SU-DHL-6 (cell line): ENCODE measurements around the gene D2HGDH.

ENCODE experiments used
- CTCF ChIP-seq: fragments of 200-600 bp; sonication (generic); IDR thresholded peaks from one replicate; pipeline ENCODE4 v1.5.1; 2017; ENCODE audit warnings: antibody characterized with exemption, mild to moderate bottlenecking, low read length, moderate library complexity; ENCODE audit not compliant: insufficient read depth, poor library complexity, severe bottlenecking
- EZH2phosphoT487 ChIP-seq: fragments of 200-600 bp; sonication (generic), shearing (Covaris generic); conservative IDR thresholded peaks from 2 replicates; pipeline ENCODE4 v1.6.1; 2018; ENCODE audit warnings: mild to moderate bottlenecking, antibody characterized with exemption, low read length, moderate library complexity, mixed read lengths

GRCh38 chr2:241796610-241797138 lies 62.2 kb downstream of the D2HGDH start:
- TF ChIP-seq CTCF (no peak), EZH2phosphoT487 (no peak)
